IMR-90 (cell line): ENCODE measurements around the gene MICU1. TPM values are rescaled to one million over a fixed set of nuclear protein-coding genes. Genes with fewer than 3 reads are reported as not detected.

Source experiments
- ATAC-seq: fragments of 200-7000 bp; cut with Tn5 transposase; 2 replicates; pipeline ENCODE4 v1.9.1; 2020; ENCODE audit warnings: low read depth, mild to moderate bottlenecking, moderate library complexity
- BruUV-seq: library from RNA; stranded (reverse); fragments of 400-500 nt; replicated peaks from 2 replicates; lab custom pipeline; 2021; lab: Mats Ljungman, UMichigan
- CTCF ChIA-PET: fragments of 300-600 bp; formaldehyde crosslinking; extraction: SDS; loops from one replicate; lab custom pipeline; 2021; ENCODE audit warnings: antibody characterized with exemption; lab: Yijun Ruan, JAX
- POLR2A ChIA-PET: fragments of 300-600 bp; sonication (Branson Sonifier 250); formaldehyde crosslinking; loops from one replicate; lab custom pipeline; 2022; ENCODE audit warnings: antibody characterized with exemption; ENCODE audit not compliant: unreplicated experiment; lab: Charles Lee
- DNase-seq: peaks from one replicate; pipeline ENCODE4 v3.0.0; 2013
- H2AFZ ChIP-seq: replicated peaks from 2 replicates; pipeline ENCODE3; 2013; ENCODE audit warnings: low read length, mild to moderate bottlenecking; ENCODE audit not compliant: poor library complexity
- H2AK5ac ChIP-seq: 2 replicates; pipeline ENCODE4 v1.6.1; 2013; ENCODE audit warnings: low read depth, low read length, inconsistent platforms
- H2AK9ac ChIP-seq: replicated peaks from 2 replicates; pipeline ENCODE3; 2013; ENCODE audit warnings: mild to moderate bottlenecking, low read depth, low read length, moderate library complexity; ENCODE audit not compliant: poor library complexity
- H2BK120ac ChIP-seq: 2 replicates; pipeline ENCODE4 v1.6.1; 2013; ENCODE audit warnings: low read depth, low read length, inconsistent platforms
- H2BK15ac ChIP-seq: 3 replicates; pipeline ENCODE4 v1.6.1; 2013; ENCODE audit warnings: low read depth, low read length, inconsistent platforms
- H2BK20ac ChIP-seq: 2 replicates; pipeline ENCODE4 v1.6.1; 2013; ENCODE audit warnings: low read depth, mild to moderate bottlenecking, inconsistent platforms, low read length, moderate library complexity
- H2BK5ac ChIP-seq: 2 replicates; pipeline ENCODE4 v1.6.1; 2013; ENCODE audit warnings: mild to moderate bottlenecking, low read depth, low read length, inconsistent platforms; ENCODE audit not compliant: poor library complexity, severe bottlenecking
- H3K14ac ChIP-seq: replicated peaks from 2 replicates; pipeline ENCODE4 v1.6.1; 2013; ENCODE audit warnings: low read depth, low read length, inconsistent platforms
- H3K18ac ChIP-seq: 2 replicates; pipeline ENCODE4 v1.6.1; 2013; ENCODE audit warnings: low read depth, low read length, control low read depth
- H3K23ac ChIP-seq: 2 replicates; pipeline ENCODE4 v1.6.1; 2013; ENCODE audit warnings: low read depth, low read length, inconsistent platforms
- H3K27ac ChIP-seq: 2 replicates; pipeline ENCODE4 v1.5.1; 2013; ENCODE audit warnings: mild to moderate bottlenecking, control low read depth, low read length; ENCODE audit not compliant: insufficient read depth
- H3K27me3 ChIP-seq: 2 replicates; pipeline ENCODE4 v1.6.1; 2013; ENCODE audit warnings: low read length; ENCODE audit not compliant: control insufficient read depth, insufficient read depth
- H3K36me3 ChIP-seq: 2 replicates; pipeline ENCODE4 v1.6.1; 2013; ENCODE audit warnings: low read length, mixed read lengths; ENCODE audit not compliant: control insufficient read depth, insufficient read depth
- H3K4ac ChIP-seq: 2 replicates; pipeline ENCODE4 v1.6.1; 2013; ENCODE audit warnings: low read depth, low read length, inconsistent platforms
- H3K4me1 ChIP-seq: 2 replicates; pipeline ENCODE4 v1.6.1; 2013; ENCODE audit warnings: low read length, mixed read lengths; ENCODE audit not compliant: control insufficient read depth, insufficient read depth
- H3K4me2 ChIP-seq: 2 replicates; pipeline ENCODE4 v1.6.1; 2013; ENCODE audit warnings: low read depth, mild to moderate bottlenecking, control low read depth, low read length, moderate library complexity
- H3K4me3 ChIP-seq: 2 replicates; pipeline ENCODE4 v1.5.1; 2013; ENCODE audit warnings: low read depth, mild to moderate bottlenecking, control low read depth, low read length, moderate library complexity; ENCODE audit not compliant: insufficient read depth
- H3K56ac ChIP-seq: 2 replicates; pipeline ENCODE4 v1.6.1; 2013; ENCODE audit warnings: low read length, inconsistent platforms; ENCODE audit not compliant: insufficient read depth; ENCODE audit errors: extremely low read depth
- H3K79me1 ChIP-seq, 2 experiments: 2 replicates each; pipeline ENCODE4 v1.6.1; 2013; ENCODE audit warnings: low read length in 2 of 2, inconsistent platforms in 1 of 2, low read depth in 1 of 2
- H3K9ac ChIP-seq: 2 replicates; pipeline ENCODE4 v1.6.1; 2013; ENCODE audit warnings: low read depth, low read length, control low read depth
- H3K9me1 ChIP-seq: 2 replicates; pipeline ENCODE4 v1.6.1; 2013; ENCODE audit warnings: low read length, inconsistent platforms; ENCODE audit not compliant: insufficient read depth
- H3K9me3 ChIP-seq: 2 replicates; pipeline ENCODE4 v1.6.1; 2013; ENCODE audit warnings: low read length; ENCODE audit not compliant: control insufficient read depth, insufficient read depth
- H4K20me1 ChIP-seq: 2 replicates; pipeline ENCODE4 v1.6.1; 2013; ENCODE audit warnings: low read length, inconsistent platforms; ENCODE audit not compliant: insufficient read depth
- H4K5ac ChIP-seq: 2 replicates; pipeline ENCODE4 v1.6.1; 2013; ENCODE audit warnings: mild to moderate bottlenecking, low read depth, low read length, control low read depth
- H4K8ac ChIP-seq, 2 experiments: 2 replicates each; pipeline ENCODE4 v1.6.1; 2013; ENCODE audit warnings: low read depth in 2 of 2, low read length in 2 of 2, control low read depth in 1 of 2, inconsistent platforms in 1 of 2
- H4K91ac ChIP-seq: 2 replicates; pipeline ENCODE4 v1.6.1; 2013; ENCODE audit warnings: low read depth, low read length, inconsistent platforms; ENCODE audit not compliant: insufficient read depth
- BHLHE40 ChIP-seq: fragments of 150-350 bp; IDR thresholded peaks from 2 replicates; pipeline ENCODE4 v1.6.1; 2016; ENCODE audit warnings: mild to moderate bottlenecking, low read depth, low read length
- CHD1 ChIP-seq: IDR thresholded peaks from 2 replicates; pipeline ENCODE4 v1.6.1; 2012; ENCODE audit warnings: low read depth, low read length, improper control_type of control experiment
- FOS ChIP-seq: fragments of 150-350 bp; IDR thresholded peaks from 2 replicates; pipeline ENCODE4 v1.6.1; 2016; ENCODE audit warnings: low read depth, low read length
- MAZ ChIP-seq: IDR thresholded peaks from 2 replicates; pipeline ENCODE4 v1.6.1; 2012; ENCODE audit warnings: low read depth, mild to moderate bottlenecking, low read length, improper control_type of control experiment, moderate library complexity, borderline replicate concordance
- MXI1 ChIP-seq: IDR thresholded peaks from 2 replicates; pipeline ENCODE4 v1.6.1; 2012; ENCODE audit warnings: low read depth, mild to moderate bottlenecking, low read length, moderate library complexity, borderline replicate concordance
- NFE2L2 ChIP-seq: fragments of 150-350 bp; IDR thresholded peaks from 2 replicates; pipeline ENCODE4 v1.6.1; 2016; ENCODE audit warnings: low read depth, mild to moderate bottlenecking, low read length
- POLR2A ChIP-seq: IDR thresholded peaks from 2 replicates; pipeline ENCODE4 v1.6.1; 2012; ENCODE audit warnings: mild to moderate bottlenecking, low read depth, low read length
- RAD21 ChIP-seq: IDR thresholded peaks from 2 replicates; pipeline ENCODE4 v1.6.1; 2012; ENCODE audit warnings: low read length, improper control_type of control experiment
- RCOR1 ChIP-seq: IDR thresholded peaks from 2 replicates; pipeline ENCODE4 v1.6.1; 2012; ENCODE audit warnings: mild to moderate bottlenecking, low read length, improper control_type of control experiment; ENCODE audit not compliant: insufficient replicate concordance
- RFX5 ChIP-seq: IDR thresholded peaks from 2 replicates; pipeline ENCODE4 v1.8.0; 2012; ENCODE audit warnings: low read depth, mild to moderate bottlenecking, low read length, moderate library complexity
- WGBS, 2 experiments: methylation state at CpG; one replicate each; pipeline versions ENCODE4 v1.1.5 to v1.1.7; 2013; ENCODE audit warnings: missing lambda C conversion rate in 2 of 2; ENCODE audit not compliant: insufficient read length in 1 of 2; ENCODE audit errors: extremely low coverage in 2 of 2; 5-methylcytosine and 5-hydroxymethylcytosine counted together
- dilution Hi-C: fragments of 300-500 bp; cut with HindIII; formaldehyde crosslinking; loops from one replicate; pipeline ENCODE4 v1.14.3; 2018; ENCODE audit warnings: low sequenced_read_pairs; ENCODE audit not compliant: unreplicated experiment
- in situ Hi-C: fragments of 300-500 bp; cut with MboI; formaldehyde crosslinking; loops from 3 replicates; pipeline ENCODE4 v1.14.3; 2019; ENCODE audit warnings: low sequenced_read_pairs, inconsistent platforms, mixed read lengths
- intact Hi-C: fragments of 100-400 bp; cut with micrococcal nuclease; formaldehyde crosslinking; loops from 2 replicates; pipeline ENCODE4 v1.10.0; 2022
- polyA plus RNA-seq, 3 experiments: library from polyadenylated mRNA; depleted of rRNA; stranded (reverse); fragments of >200 nt; gene quantifications; 2 replicates each; pipeline ENCODE4 v1.2.3, GENCODE V29; 2012; ENCODE audit warnings: low replicate concordance in 1 of 3
- total RNA-seq: library from RNA; depleted of rRNA; stranded (reverse); fragments of >200 nt; gene quantifications from 2 replicates; pipeline ENCODE4 v1.2.3, GENCODE V29; 2012
- TF ChIP-seq, protein P1 (sequence below): fragments of 150-350 bp; IDR thresholded peaks from 2 replicates; pipeline ENCODE4 v1.6.1; 2017; ENCODE audit warnings: mild to moderate bottlenecking, antibody characterized with exemption, low read length, low read depth
- TF ChIP-seq, protein P2 (sequence below): fragments of 150-350 bp; IDR thresholded peaks from 2 replicates; pipeline ENCODE4 v1.6.1; 2016; ENCODE audit warnings: low read depth, mild to moderate bottlenecking, low read length, moderate library complexity, borderline replicate concordance

MICU1 gene
- total and polyA plus RNA-seq, 2 of the 4 experiments (the other 2 are of a cell fraction): 43.6 to 44.7 TPM

DNA sequence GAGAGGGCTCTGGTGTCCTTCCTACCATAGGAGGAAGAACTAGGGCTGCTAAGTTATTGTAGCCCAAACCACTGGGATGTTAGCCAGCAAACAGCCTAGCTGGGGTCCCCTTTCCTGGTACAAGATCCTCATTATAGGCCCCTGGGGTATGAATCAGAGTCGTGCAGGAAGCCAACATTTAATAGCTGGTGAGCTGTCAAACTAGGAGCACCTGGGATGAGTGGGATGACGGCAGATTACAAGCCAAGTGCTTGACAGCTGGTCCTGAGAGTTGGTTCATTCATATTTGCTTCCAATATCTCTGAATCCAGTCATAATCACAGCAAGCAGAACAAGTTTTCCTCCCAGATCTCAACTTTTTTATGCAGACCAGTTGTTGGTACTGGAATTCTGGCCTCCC is 246.1 kb downstream of the MICU1 start:
- ATAC-seq (no peak), DNase-seq (peak; percentile 16)
- H2BK15ac ChIP-seq: no peak overlapping the region
- H2BK20ac ChIP-seq: no peak overlapping the region
- CTCF ChIA-PET: no interaction called here
- no peak overlapping the region for H4K91ac ChIP-seq
- H3K4me2 ChIP-seq: no peak overlapping the region
- H2BK120ac ChIP-seq: no peak overlapping the region
- BruUV-seq: no TSS peak
- H3K56ac ChIP-seq: no peak overlapping the region
- no peak overlapping the region for H3K4ac ChIP-seq
- H3K27me3 ChIP-seq: no peaks in the 10 kb centered on the region
- POLR2A ChIA-PET: no interaction called here
- dilution Hi-C loops (no loop called here), in situ Hi-C loops (no loop called here), intact Hi-C loops (loop anchor here (5.0 kb wide), 2 partner anchors 313 to 453 kb away; partner anchors contain the start of gene MCU)
- TF ChIP-seq RAD21 (no peak), CHD1 (no peak), RFX5 (no peak), POLR2A (no peak), RCOR1 (no peak), FOS (no peak), NFE2L2 (no peak), MAZ (no peak), BHLHE40 (no peak), MXI1 (no peak)
- TF ChIP-seq, protein P1, sequence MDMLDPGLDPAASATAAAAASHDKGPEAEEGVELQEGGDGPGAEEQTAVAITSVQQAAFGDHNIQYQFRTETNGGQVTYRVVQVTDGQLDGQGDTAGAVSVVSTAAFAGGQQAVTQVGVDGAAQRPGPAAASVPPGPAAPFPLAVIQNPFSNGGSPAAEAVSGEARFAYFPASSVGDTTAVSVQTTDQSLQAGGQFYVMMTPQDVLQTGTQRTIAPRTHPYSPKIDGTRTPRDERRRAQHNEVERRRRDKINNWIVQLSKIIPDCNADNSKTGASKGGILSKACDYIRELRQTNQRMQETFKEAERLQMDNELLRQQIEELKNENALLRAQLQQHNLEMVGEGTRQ: no peak
- TF ChIP-seq, protein P2, sequence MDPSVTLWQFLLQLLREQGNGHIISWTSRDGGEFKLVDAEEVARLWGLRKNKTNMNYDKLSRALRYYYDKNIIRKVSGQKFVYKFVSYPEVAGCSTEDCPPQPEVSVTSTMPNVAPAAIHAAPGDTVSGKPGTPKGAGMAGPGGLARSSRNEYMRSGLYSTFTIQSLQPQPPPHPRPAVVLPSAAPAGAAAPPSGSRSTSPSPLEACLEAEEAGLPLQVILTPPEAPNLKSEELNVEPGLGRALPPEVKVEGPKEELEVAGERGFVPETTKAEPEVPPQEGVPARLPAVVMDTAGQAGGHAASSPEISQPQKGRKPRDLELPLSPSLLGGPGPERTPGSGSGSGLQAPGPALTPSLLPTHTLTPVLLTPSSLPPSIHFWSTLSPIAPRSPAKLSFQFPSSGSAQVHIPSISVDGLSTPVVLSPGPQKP: no peak
- no peak overlapping the region for H3K14ac ChIP-seq
- no peaks in the 10 kb centered on the region; the same call in 1 of the 2 replicates for H4K20me1 ChIP-seq
- H3K4me3 ChIP-seq: no peak overlapping the region
- no peaks in the 10 kb centered on the region for H3K36me3 ChIP-seq
- no peak overlapping the region for H4K8ac ChIP-seq
- WGBS, 2 experiments: no CpG with 5 or more reads among the region's 2 CpGs
- H3K9ac ChIP-seq: no peak overlapping the region
- H3K79me1 ChIP-seq: no peaks in the 10 kb centered on the region; a peak in 1 of 4 replicates
- H3K27ac ChIP-seq: no peak overlapping the region
- H3K23ac ChIP-seq: no peak overlapping the region
- no peak overlapping the region for H2AK5ac ChIP-seq
- H3K4me1 ChIP-seq: no peaks in the 10 kb centered on the region
- no peak overlapping the region for H4K5ac ChIP-seq
- H3K18ac ChIP-seq: no peak overlapping the region
- H2AFZ ChIP-seq: no peak overlapping the region
- H2AK9ac ChIP-seq: no peak overlapping the region
- H2BK5ac ChIP-seq: no peak overlapping the region
- no peaks in the 10 kb centered on the region for H3K9me3 ChIP-seq
- peaks cover 3% of the 10 kb centered on the region for H3K9me1 ChIP-seq
